ENCODE data around the gene ZNF274. TPM values are rescaled to one million over a fixed set of nuclear protein-coding genes. Genes with fewer than 3 reads are reported as not detected.
"Not testable (repeated sequence)": the region's sequence is repeated elsewhere in the genome, so short reads cannot be mapped to it uniquely, and the experiment has no call there.

ZNF274 gene
- total RNA-seq, 6 donors from 2014 or later: 19.0 to 63.9 (median 26.4) TPM

GRCh38 chr19:58229255-58229639 lies 46.4 kb downstream of the ZNF274 start:
- Histone ChIP-seq H3K36me3 (peaks cover 6 to 45% (median 36%) of the 10 kb centered on the region in 4 donors), H3K27me3 (no peaks in the 10 kb centered on the region), H3K27ac (peak overlapping the region; percentile 68 to 91 (median 82)), H3K4me1 (peaks cover 11 to 20% (median 14%) of the 10 kb centered on the region in 4 donors), H3K9me3 (peaks cover 24 to 61% (median 38%) of the 10 kb centered on the region in 4 donors), H3K4me3 (peak overlapping the region; percentile 57 to 85 (median 66))
- TF ChIP-seq EP300 (IDR thresholded peaks at IDR 0.05): no peak
- no peak for TF ChIP-seq POLR2AphosphoS5 (IDR thresholded peaks at IDR 0.05)
- no peak for TF ChIP-seq POLR2A (IDR thresholded peaks at IDR 0.05)
- no peak for TF ChIP-seq CTCF (IDR thresholded peaks at IDR 0.05)
- peak in 1 of 2 donors; percentile 58 for DNase-seq
- peak in 1 of 2 donors; percentile 6 for ATAC-seq (ENCODE audit: low FRiP score in 2 of 2)
- WGBS, 2 donors: 28 to 40% methylated on average over 3 to 13 of the region's 13 CpGs

GRCh38 chr19:58237324-58237723 lies 54.5 kb downstream of the ZNF274 start:
- Histone ChIP-seq H3K4me3 (no peak overlapping the region), H3K9me3 (peaks cover 74 to 98% (median 92%) of the 10 kb centered on the region in 4 donors), H3K27ac (no peak overlapping the region), H3K36me3 (peaks cover 23 to 88% (median 72%) of the 10 kb centered on the region in 4 donors), H3K4me1 (no peaks in the 10 kb centered on the region), H3K27me3 (no peaks in the 10 kb centered on the region)
- TF ChIP-seq POLR2A (IDR thresholded peaks at IDR 0.05) (no peak), CTCF (IDR thresholded peaks at IDR 0.05) (no peak), EP300 (IDR thresholded peaks at IDR 0.05) (no peak), POLR2AphosphoS5 (IDR thresholded peaks at IDR 0.05) (no peak)
- ATAC-seq (ENCODE audit: low FRiP score in 2 of 2): no peak
- 93 to 96% methylated on average over 7 to 10 of the region's 10 CpGs for WGBS, 2 donors
- DNase-seq: no peak

DNA sequence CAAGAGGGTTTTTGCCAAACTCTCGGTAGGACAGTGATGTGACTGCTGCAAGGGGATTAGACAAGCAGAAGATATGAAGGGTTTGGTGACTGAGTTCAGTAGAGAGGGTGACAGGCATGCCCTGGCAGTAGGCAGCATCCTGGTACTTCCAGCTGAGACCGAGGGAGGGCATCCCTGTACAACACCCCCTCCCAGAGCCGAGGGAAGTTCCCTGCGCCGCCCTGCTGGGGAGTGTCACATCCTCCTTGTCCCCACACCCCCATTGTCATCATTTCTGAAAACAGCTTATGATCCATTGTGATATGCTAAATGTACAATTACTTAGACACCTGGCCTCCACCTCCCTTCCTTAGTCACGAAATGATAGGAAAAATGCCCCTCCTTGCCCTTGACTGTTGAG lies 60.5 kb downstream of the ZNF274 start:
- no peak overlapping the region for H3K4me3 ChIP-seq

GRCh38 chr19:58248886-58249285 lies 66.0 kb downstream of the ZNF274 start:
- Histone ChIP-seq H3K4me3 (no peak overlapping the region), H3K9me3 (peaks cover 100% of the 10 kb centered on the region in 4 donors), H3K36me3 (peaks cover 51 to 100% (median 94%) of the 10 kb centered on the region in 4 donors), H3K27ac (no peak overlapping the region), H3K27me3 (no peaks in the 10 kb centered on the region), H3K4me1 (no peaks in the 10 kb centered on the region)
- DNase-seq: no peak
- TF ChIP-seq EP300 (IDR thresholded peaks at IDR 0.05): no peak
- no peak for TF ChIP-seq POLR2AphosphoS5 (IDR thresholded peaks at IDR 0.05)
- no peak for TF ChIP-seq CTCF (IDR thresholded peaks at IDR 0.05)
- TF ChIP-seq POLR2A (IDR thresholded peaks at IDR 0.05): no peak
- ATAC-seq (ENCODE audit: low FRiP score in 2 of 2): no peak
- WGBS, 2 donors: 96 to 98% methylated on average over 3 of the region's 3 CpGs

More for the DNA sequence above, 60.5 kb downstream of the ZNF274 start:
- H3K36me3 ChIP-seq: peaks cover 50 to 95% (median 89%) of the 10 kb centered on the region in 4 donors
- TF ChIP-seq POLR2A (IDR thresholded peaks at IDR 0.05) (no peak), CTCF (IDR thresholded peaks at IDR 0.05) (no peak), POLR2AphosphoS5 (IDR thresholded peaks at IDR 0.05) (no peak), EP300 (IDR thresholded peaks at IDR 0.05) (no peak)
- no peak overlapping the region for H3K27ac ChIP-seq
- DNase-seq (no peak), ATAC-seq (ENCODE audit: low FRiP score in 2 of 2) (no peak)
- 95% methylated on average over 5 to 6 of the region's 6 CpGs for WGBS, 2 donors
- H3K27me3 ChIP-seq: no peaks in the 10 kb centered on the region
- H3K4me1 ChIP-seq: no peaks in the 10 kb centered on the region
- peaks cover 90 to 100% (median 99%) of the 10 kb centered on the region in 4 donors for H3K9me3 ChIP-seq

DNA sequence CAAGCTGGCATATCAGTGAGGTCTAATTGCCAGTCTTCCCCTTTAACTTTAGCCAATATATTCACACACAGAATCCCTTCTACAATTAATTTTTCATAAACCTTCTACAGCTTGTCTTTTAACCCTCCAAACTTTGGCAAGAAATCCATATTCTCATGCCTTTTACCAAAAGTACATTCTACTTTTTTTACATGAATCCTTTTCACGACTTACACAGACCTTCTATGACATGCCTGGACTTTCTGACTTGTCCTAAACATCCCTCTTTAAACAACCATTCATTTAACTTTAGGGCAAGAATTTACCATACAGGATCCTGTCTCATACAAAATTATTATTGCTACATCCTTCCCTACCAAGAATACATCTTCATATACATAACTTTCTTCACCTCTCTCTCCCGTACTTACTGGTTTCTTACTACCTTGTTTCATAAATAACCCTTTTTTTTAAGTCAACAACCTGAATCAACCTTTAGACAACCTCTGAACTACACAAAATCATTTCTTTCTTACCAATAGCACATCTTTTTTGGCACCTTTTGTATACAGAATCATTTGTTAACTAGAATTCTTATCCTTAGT lies 69.3 kb downstream of the ZNF274 start:
- TF ChIP-seq POLR2A (IDR thresholded peaks at IDR 0.05): no peak
- TF ChIP-seq EP300 (IDR thresholded peaks at IDR 0.05): no peak
- TF ChIP-seq POLR2AphosphoS5 (IDR thresholded peaks at IDR 0.05): no peak
- no peak for TF ChIP-seq CTCF (IDR thresholded peaks at IDR 0.05)
- H3K4me1 ChIP-seq: no peaks in the 10 kb centered on the region
- H3K36me3 ChIP-seq: peaks cover 22 to 97% (median 91%) of the 10 kb centered on the region in 4 donors
- H3K9me3 ChIP-seq: peaks cover 96 to 100% (median 100%) of the 10 kb centered on the region in 4 donors
- no peak overlapping the region for H3K4me3 ChIP-seq
- H3K27me3 ChIP-seq: no peaks in the 10 kb centered on the region
- ATAC-seq (ENCODE audit: low FRiP score in 2 of 2) (no peak), DNase-seq (no peak)
- no peak overlapping the region for H3K27ac ChIP-seq
- WGBS, 2 donors: 98 to 100% methylated on average over 2 of the region's 2 CpGs

DNA sequence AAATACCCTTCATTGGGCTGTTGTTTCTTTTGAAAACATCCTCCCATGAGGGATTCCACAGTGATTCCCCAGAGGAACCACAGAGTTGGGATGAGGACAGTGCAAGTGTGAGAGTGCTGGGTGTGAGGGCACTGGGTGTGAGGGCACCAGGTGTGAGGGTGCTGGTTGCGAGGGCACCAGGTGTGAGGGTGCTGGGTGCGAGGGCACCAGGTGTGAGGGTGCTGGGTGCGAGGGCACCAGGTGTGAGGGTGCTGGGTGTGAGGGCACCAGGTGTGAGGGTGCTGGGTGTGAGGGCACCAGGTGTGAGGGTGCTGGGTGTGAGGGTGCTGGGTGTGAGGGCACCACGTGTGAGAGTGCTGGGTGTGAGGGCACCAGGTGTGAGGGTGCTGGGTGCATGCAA lies 75.4 kb downstream of the ZNF274 start:
- H3K27ac ChIP-seq; H3K27me3 ChIP-seq; ATAC-seq (ENCODE audit: low FRiP score in 2 of 2); H3K4me3 ChIP-seq; H3K4me1 ChIP-seq; DNase-seq: not testable (repeated sequence)
- Histone ChIP-seq H3K9me3 (peaks cover 94 to 100% (median 100%) of the 10 kb centered on the region in 4 donors), H3K36me3 (peaks cover 4 to 91% (median 71%) of the 10 kb centered on the region in 4 donors)
- 80 to 84% methylated on average over 3 to 4 of the region's 4 CpGs for WGBS, 2 donors
